GM19395 (cell line): ENCODE results near the gene DENND1C.

Source experiments
- ATAC-seq: cut with Tn5 transposase; IDR thresholded peaks from one replicate; pipeline ENCODE4 v1.9.1; 2021; ENCODE audit warnings: mild to moderate bottlenecking, moderate library complexity; ENCODE audit not compliant: unreplicated experiment

The DENND1C gene

GRCh38 chr19:6425732-6426620, 55.6 kb downstream of the DENND1C start:
- ATAC-seq, result no peak

- ATAC-seq, result peak; percentile 91
Measured at GRCh38 chr19:6424939-6425731, 56.5 kb downstream of the DENND1C start.

GRCh38 chr19:6424195-6424938, 57.2 kb downstream of the DENND1C start, which contains the start of gene KHSRP:
TSS of gene KHSRP (minus strand) at chr19:6424811. CDS start at chr19:6424701, 110 bp downstream.
- ATAC-seq, result no peak

GRCh38 chr19:6423499-6424194, 57.9 kb downstream of the DENND1C start:
- ATAC-seq, result no peak

- ATAC-seq, result no peak
Measured at GRCh38 chr19:6421075-6422014, 60.2 kb downstream of the DENND1C start.

- ATAC-seq, result no peak
Measured at GRCh38 chr19:6418562-6418932, 63.0 kb downstream of the DENND1C start.

- ATAC-seq, result no peak
Measured at GRCh38 chr19:6417713-6418561, 63.6 kb downstream of the DENND1C start.
